ENCODE data around the gene ANGEL2.

The ANGEL2 gene

DNA sequence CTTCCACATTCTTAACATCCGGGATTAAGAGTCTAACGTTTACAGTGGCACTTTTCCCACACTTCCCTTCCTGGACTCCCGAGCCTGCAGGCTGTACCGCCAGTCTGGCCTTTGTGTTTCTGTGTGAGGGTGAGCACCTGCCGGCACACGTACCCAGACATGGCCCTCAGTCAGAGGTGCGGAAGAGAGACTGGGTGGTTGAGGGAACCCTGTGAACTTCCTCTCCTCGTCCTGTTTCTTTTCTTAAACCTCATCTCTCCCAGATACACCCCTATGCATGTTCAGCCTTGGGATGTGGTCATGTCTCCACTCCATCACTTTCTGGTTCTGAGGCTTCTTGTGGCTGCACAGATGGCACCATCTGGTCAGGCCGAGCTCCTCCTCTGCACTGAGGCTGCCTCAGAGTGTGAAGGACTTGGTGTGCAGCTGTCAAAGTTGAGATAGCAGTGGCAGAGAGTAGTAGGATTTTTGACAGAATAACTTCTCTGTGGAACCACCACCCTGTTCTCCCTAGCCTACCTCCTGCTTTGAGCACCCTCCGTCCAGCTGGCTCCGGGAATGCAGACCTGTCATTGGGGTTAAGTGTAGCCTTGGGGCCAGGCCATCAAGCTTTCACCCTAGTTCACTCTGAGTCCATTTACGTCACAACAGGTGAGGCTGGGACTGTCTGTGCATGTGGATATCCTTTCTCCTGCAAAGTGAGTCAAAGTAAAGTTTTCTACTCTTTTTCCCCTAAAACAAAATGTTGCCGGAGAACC is 33.9 kb downstream of the ANGEL2 start:
- Histone ChIP-seq H3K4me3 (no peak overlapping the region), H3K27ac (peak overlapping the region in 1 of 2 donors; percentile 21)
- TF ChIP-seq CTCF (IDR thresholded peaks at IDR 0.05) = no peak
- no peak for DNase-seq (ENCODE audit: low spot score)

DNA sequence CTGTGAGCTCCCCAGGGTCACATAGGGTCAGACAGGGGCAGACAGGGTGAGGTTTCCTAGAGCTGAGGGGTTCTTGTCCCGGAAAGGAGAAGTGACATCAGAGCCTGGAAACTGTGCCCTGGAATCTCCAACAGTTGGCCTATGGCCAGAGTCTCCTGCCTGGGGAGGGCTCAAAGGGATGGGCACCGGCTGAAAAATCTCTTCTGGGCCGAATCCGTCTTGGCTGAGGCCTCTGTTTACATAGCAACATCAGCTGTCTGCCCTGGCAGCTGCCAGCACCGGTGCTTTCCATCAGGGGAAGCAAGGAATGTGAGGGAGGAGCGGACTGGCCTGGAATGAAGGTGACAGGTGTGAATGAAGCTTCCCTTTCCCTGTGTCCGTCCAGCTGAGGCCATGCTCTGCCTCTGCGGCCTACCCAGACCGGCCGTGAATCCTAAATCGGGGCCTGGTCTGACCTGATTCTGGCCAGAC is 34.6 kb downstream of the ANGEL2 start:
- TF ChIP-seq CTCF (IDR thresholded peaks at IDR 0.05) = no peak
- Histone ChIP-seq H3K27ac (no peak overlapping the region), H3K4me3 (no peak overlapping the region)
- no peak for DNase-seq (ENCODE audit: low spot score)

DNA sequence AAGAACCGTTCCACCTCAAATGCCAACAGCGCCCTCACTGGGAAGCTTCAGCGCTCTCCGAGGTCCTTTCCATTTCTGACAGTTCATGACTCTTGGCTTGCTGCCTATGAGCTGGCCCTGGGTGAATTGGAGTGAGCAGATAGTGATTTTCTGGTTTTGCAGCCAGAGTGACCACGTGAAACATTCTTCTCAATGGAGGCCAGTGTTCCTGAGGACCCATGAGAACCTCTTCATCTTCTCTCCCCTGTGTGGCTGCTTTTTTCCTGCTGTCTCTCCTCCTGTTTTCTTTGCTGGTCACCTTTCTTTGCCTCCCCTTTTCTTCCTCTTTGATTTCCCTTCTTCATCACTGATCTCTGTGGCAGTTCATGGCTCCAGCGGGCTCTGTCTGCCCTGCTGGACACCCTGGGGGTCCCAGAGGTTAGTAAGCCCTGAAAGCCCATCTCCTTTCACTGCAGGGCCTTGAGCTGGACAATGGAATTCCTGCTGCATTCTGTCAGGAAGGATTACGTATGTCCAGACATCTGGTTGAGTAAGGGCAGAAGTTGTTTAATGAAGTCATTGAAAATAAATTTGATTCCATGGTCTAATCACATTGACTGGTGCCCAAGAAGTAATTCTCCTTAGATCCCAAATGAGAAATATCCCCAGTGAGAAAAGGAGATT is 35.4 kb downstream of the ANGEL2 start:
- DNase-seq (ENCODE audit: low spot score) = no peak
- H3K4me3 ChIP-seq = no peak overlapping the region
- TF ChIP-seq CTCF (IDR thresholded peaks at IDR 0.05) = no peak
- no peak overlapping the region for H3K27ac ChIP-seq

DNA sequence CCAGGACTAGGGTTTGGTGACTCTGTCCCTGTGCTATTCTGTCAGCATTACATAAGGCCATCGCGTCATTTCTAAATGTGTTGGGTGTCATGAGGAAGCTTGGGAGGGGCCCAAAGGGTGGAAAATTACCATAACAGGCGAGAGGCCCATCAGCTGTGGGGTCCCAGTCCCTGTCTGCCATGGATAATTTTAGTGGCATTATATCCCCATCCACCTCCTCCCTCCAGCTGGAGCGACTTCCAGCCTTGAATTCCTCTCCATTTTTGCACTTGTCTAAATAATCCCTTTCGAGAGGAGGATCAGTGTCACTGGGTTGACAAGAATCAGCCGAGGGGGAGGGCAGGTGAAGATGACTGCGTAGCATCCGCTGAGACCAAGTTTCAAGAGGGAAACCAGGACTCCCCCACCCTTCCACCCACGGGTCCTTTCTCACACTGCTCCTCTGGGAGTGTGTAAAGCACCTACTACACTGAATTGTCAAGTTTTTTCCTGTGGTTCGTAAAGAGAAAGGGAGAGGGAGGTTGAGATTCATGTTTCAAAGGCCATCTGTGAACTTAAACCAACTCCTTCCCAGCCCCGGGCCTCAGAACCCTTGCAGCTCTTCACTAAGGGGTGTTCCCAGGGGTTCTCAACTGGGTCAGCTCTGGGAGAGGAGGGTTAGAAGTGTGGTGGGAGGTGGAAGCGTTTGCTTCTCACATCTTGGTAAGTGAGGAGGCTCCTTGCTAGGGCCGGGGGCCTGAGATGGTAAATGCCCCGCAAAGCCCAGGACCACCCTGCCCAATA is 36.1 kb downstream of the ANGEL2 start:
- Histone ChIP-seq H3K27ac (no peak overlapping the region), H3K4me3 (no peak overlapping the region)
- DNase-seq (ENCODE audit: low spot score) = no peak
- no peak for TF ChIP-seq CTCF (IDR thresholded peaks at IDR 0.05)

DNA sequence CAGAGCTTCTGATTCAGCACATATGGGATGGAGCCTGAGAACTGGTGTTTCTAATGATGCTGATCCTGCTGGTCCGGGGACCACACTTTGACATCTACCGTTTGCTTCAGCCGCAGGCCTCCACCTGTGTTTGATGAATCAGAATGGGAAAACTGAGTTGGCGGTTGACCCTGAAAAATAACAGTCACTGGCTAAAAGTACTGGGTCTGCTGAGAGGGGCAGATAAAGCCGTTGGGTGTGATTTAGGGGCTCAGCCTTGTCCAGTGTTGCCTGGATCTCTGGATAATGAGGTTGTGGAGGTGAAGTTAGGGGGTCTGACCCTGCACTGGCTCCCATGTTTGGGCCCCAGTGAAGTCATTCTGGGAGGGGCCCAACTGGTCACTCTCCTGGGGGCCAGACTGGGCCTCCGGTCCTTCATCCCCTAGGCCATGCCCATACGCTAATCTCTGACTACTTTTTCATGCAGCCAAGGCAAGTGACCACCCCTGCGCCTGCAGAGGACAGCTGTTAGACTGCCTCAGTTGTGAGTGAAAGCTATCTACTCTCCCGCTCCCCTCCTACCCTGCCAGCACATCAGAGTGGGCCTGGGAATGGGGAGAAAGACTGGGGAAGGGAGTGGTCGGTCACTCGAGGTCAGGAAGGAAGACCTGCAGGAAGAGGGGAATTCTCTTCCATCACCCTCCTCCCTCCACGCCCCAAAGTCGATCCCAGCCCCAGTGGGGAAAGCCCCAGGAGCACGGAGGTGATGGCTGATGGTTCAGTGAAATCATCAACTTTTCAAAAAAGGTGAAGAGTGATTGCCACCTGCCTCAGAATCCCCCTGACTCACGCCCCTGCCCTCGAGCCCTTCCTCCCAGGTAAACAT is 37.7 kb downstream of the ANGEL2 start:
- no peak for DNase-seq (ENCODE audit: low spot score)
- no peak overlapping the region for H3K4me3 ChIP-seq
- TF ChIP-seq CTCF (IDR thresholded peaks at IDR 0.05) = no peak
- no peak overlapping the region for H3K27ac ChIP-seq

GRCh38 chr1:212976586-212976985 is 39.1 kb downstream of the ANGEL2 start:
- H3K27ac ChIP-seq = no peak overlapping the region
- TF ChIP-seq CTCF (IDR thresholded peaks at IDR 0.05) = no peak
- DNase-seq (ENCODE audit: low spot score) = peak; percentile 58
- H3K4me3 ChIP-seq = no peak overlapping the region
